ENCODE results near the gene IGSF22. TPM values are rescaled to one million over a fixed set of nuclear protein-coding genes. Genes with fewer than 3 reads are reported as not detected.
"Not testable (repeated sequence)": the region's sequence is repeated elsewhere in the genome, so short reads cannot be mapped to it uniquely, and the experiment has no call there.

The IGSF22 gene
- total RNA-seq, 1 donor from 2014 or later: 1.4 TPM

GRCh38 chr11:18665353-18665872 is 60.6 kb downstream of the IGSF22 start:
- ATAC-seq; intact Hi-C loops (cut with DNase I); DNase-seq (ENCODE audit: missing footprints): not testable (repeated sequence)

GRCh38 chr11:18657673-18658072 is 68.3 kb downstream of the IGSF22 start:
- intact Hi-C loops (cut with DNase I): no loop called here
- ATAC-seq (no peak), DNase-seq (ENCODE audit: missing footprints) (no peak)

Other genes starting within 250 kb of the IGSF22 start
- 62.6 TPM for gene TSG101, start 199.2 kb downstream of the IGSF22 start, total RNA-seq
- 18.0 TPM for gene UEVLD, start 137.5 kb downstream of the IGSF22 start, total RNA-seq
- gene MISFA, start 126.4 kb downstream of the IGSF22 start, total RNA-seq: 13.0 TPM
- gene SPTY2D1, start 91.8 kb downstream of the IGSF22 start, total RNA-seq: 9.3 TPM
- gene TMEM86A, start 27.4 kb downstream of the IGSF22 start, total RNA-seq: 4.6 TPM
- gene PTPN5, start 65.6 kb upstream of the IGSF22 start, total RNA-seq: 0.27 TPM
- gene MRGPRX1, start 213.2 kb upstream of the IGSF22 start, total RNA-seq: not detected

Measured in Right ventricle myocardium inferior (tissue), 1 donor.